Activated CD4-positive, alpha-beta T cell treated with anti-CD3 and anti-CD28 coated beads, Interleukin-2, Interleukin-6, amounts not matched to agents 100 ng/mL and 50 ng/mL, durations not matched to agents 16 hours and 8 hours (primary cell): ENCODE results near the gene NKX2-4.
"Not testable (repeated sequence)": the region's sequence is repeated elsewhere in the genome, so short reads cannot be mapped to it uniquely, and the experiment has no call there.

Experiments used
- DNase-seq: peaks from one replicate; pipeline ENCODE4 v3.0.0-alpha.2; 2020

NKX2-4 gene

GRCh38 chr20:21393816-21394519 lies 3.4 kb downstream of the NKX2-4 start:
- no peak for DNase-seq

- DNase-seq: no peak
Observed at GRCh38 chr20:21393166-21393565, 4.2 kb downstream of the NKX2-4 start.

- no peak for DNase-seq
Observed at GRCh38 chr20:21391972-21392352, 5.4 kb downstream of the NKX2-4 start.

GRCh38 chr20:21391185-21391971 lies 5.9 kb downstream of the NKX2-4 start:
- no peak for DNase-seq

- DNase-seq: no peak
Observed at GRCh38 chr20:21390768-21391167, 6.6 kb downstream of the NKX2-4 start.

- DNase-seq: no peak
Observed at GRCh38 chr20:21389368-21389767, 8.0 kb downstream of the NKX2-4 start.

- no peak for DNase-seq
Observed at GRCh38 chr20:21388566-21388965, 8.8 kb downstream of the NKX2-4 start.

GRCh38 chr20:21387528-21387927 lies 9.8 kb downstream of the NKX2-4 start:
- DNase-seq: no peak

GRCh38 chr20:21386111-21386510 lies 11.2 kb downstream of the NKX2-4 start:
- no peak for DNase-seq

- no peak for DNase-seq
Observed at GRCh38 chr20:21384308-21384892, 12.9 kb downstream of the NKX2-4 start.

- DNase-seq: no peak
Observed at GRCh38 chr20:21381619-21382018, 15.7 kb downstream of the NKX2-4 start.

GRCh38 chr20:21380711-21381110 lies 16.6 kb downstream of the NKX2-4 start:
- no peak for DNase-seq

GRCh38 chr20:21378259-21378658 lies 19.1 kb downstream of the NKX2-4 start:
- DNase-seq: no peak

GRCh38 chr20:21377701-21378100 lies 19.6 kb downstream of the NKX2-4 start:
- no peak for DNase-seq

GRCh38 chr20:21376626-21377025 lies 20.7 kb downstream of the NKX2-4 start:
- no peak for DNase-seq

GRCh38 chr20:21373436-21373835 lies 23.9 kb downstream of the NKX2-4 start:
- no peak for DNase-seq

- DNase-seq: no peak
Observed at GRCh38 chr20:21372016-21372415, 25.3 kb downstream of the NKX2-4 start.

- no peak for DNase-seq
Observed at GRCh38 chr20:21371193-21371592, 26.1 kb downstream of the NKX2-4 start.

GRCh38 chr20:21368791-21369190 lies 28.5 kb downstream of the NKX2-4 start:
- DNase-seq: no peak

GRCh38 chr20:21366273-21366672 lies 31.1 kb downstream of the NKX2-4 start:
- not testable (repeated sequence) for DNase-seq

- DNase-seq: no peak
Observed at GRCh38 chr20:21365771-21366170, 31.6 kb downstream of the NKX2-4 start.

- DNase-seq: no peak
Observed at GRCh38 chr20:21364413-21364812, 32.9 kb downstream of the NKX2-4 start.

- peak; percentile 18 for DNase-seq
Observed at GRCh38 chr20:21361266-21361665, 36.1 kb downstream of the NKX2-4 start.

- DNase-seq: no peak
Observed at GRCh38 chr20:21360705-21361104, 36.6 kb downstream of the NKX2-4 start.
